HEK293 (cell line): ENCODE data around the gene RDX.

Experiments used
- CTCF ChIA-PET: fragments of 350-600 bp; formaldehyde crosslinking; extraction: SDS; loops from one replicate; lab custom pipeline; 2021; ENCODE audit warnings: antibody characterized with exemption; lab: Yijun Ruan, JAX
- POLR2A ChIA-PET: fragments of 300-600 bp; formaldehyde crosslinking; extraction: SDS; loops from one replicate; lab custom pipeline; 2020; ENCODE audit warnings: antibody characterized with exemption, inconsistent platforms; lab: Yijun Ruan, JAX
- H3K27ac ChIP-seq: fragments of 200-500 bp; sonication (Bioruptor generic); 2 replicates; pipeline ENCODE4 v1.5.1; 2014; ENCODE audit warnings: low read depth, low read length, control low read depth, inconsistent platforms; ENCODE audit errors: extremely low read depth
- H3K36me3 ChIP-seq, 2 experiments: fragments of 200-500 bp in 1 of 2; sonication (Bioruptor generic) in 1 of 2; 1 replicate in 1 of 2; 2 replicates in 1 of 2; pipeline ENCODE4 v1.5.1; 2014 to 2017; ENCODE audit warnings: inconsistent platforms in 2 of 2, low read length in 2 of 2; ENCODE audit not compliant: control insufficient read depth in 2 of 2, insufficient read depth in 1 of 2
- H3K4me1 ChIP-seq: fragments of 200-500 bp; sonication (Bioruptor generic); 2 replicates; pipeline ENCODE4 v1.5.1; 2014; ENCODE audit warnings: mild to moderate bottlenecking, low read length, inconsistent platforms; ENCODE audit not compliant: control insufficient read depth, insufficient read depth
- H3K4me3 ChIP-seq: 2 replicates; pipeline ENCODE4 v1.5.1; 2011; ENCODE audit warnings: low read depth, mild to moderate bottlenecking, control low read depth, low read length, moderate library complexity
- H3K9me3 ChIP-seq: fragments of 200-500 bp; sonication (Bioruptor generic); 2 replicates; pipeline ENCODE4 v1.5.1; 2014; ENCODE audit warnings: low read depth, low read length, inconsistent platforms; ENCODE audit not compliant: control insufficient read depth, insufficient read depth
- BCL6B ChIP-seq: fragments of 450-650 bp; formaldehyde crosslinking; IDR thresholded peaks from 2 replicates; pipeline ENCODE4 v1.5.1; 2017; ENCODE audit warnings: missing biosample characterization, missing genetic modification characterization
- CTCF ChIP-seq: fragments of 450-650 bp; formaldehyde crosslinking; IDR thresholded peaks from 2 replicates; pipeline ENCODE4 v1.5.1; 2016; ENCODE audit warnings: missing biosample characterization, missing genetic modification characterization
- FEZF1 ChIP-seq: fragments of 450-650 bp; formaldehyde crosslinking; IDR thresholded peaks from 2 replicates; pipeline ENCODE4 v1.5.1; 2016; ENCODE audit warnings: missing biosample characterization, missing genetic modification characterization
- OSR2 ChIP-seq: fragments of 450-650 bp; formaldehyde crosslinking; IDR thresholded peaks from 2 replicates; pipeline ENCODE4 v1.5.1; 2016; ENCODE audit warnings: missing biosample characterization, missing genetic modification characterization
- PRDM6 ChIP-seq: fragments of 450-650 bp; formaldehyde crosslinking; IDR thresholded peaks from 2 replicates; pipeline ENCODE4 v1.5.1; 2017; ENCODE audit warnings: missing biosample characterization, missing genetic modification characterization
- SP7 ChIP-seq: fragments of 450-650 bp; formaldehyde crosslinking; IDR thresholded peaks from 2 replicates; pipeline ENCODE4 v1.5.1; 2016; ENCODE audit warnings: missing biosample characterization, missing genetic modification characterization
- ZBTB6 ChIP-seq: fragments of 450-650 bp; formaldehyde crosslinking; IDR thresholded peaks from 2 replicates; pipeline ENCODE4 v1.5.1; 2017; ENCODE audit warnings: missing biosample characterization, missing genetic modification characterization
- ZNF10 ChIP-seq: fragments of 450-650 bp; formaldehyde crosslinking; IDR thresholded peaks from 2 replicates; pipeline ENCODE4 v1.5.1; 2017; ENCODE audit warnings: missing biosample characterization, missing genetic modification characterization
- ZNF112 ChIP-seq: fragments of 450-650 bp; formaldehyde crosslinking; IDR thresholded peaks from 2 replicates; pipeline ENCODE4 v1.5.0; 2017; ENCODE audit warnings: missing biosample characterization, missing genetic modification characterization
- ZNF138 ChIP-seq: fragments of 450-650 bp; formaldehyde crosslinking; IDR thresholded peaks from 2 replicates; pipeline ENCODE4 v1.5.1; 2016; ENCODE audit warnings: missing biosample characterization, missing genetic modification characterization, borderline replicate concordance
- ZNF18 ChIP-seq: fragments of 450-650 bp; formaldehyde crosslinking; IDR thresholded peaks from 2 replicates; pipeline ENCODE4 v1.5.1; 2016; ENCODE audit warnings: missing biosample characterization, missing genetic modification characterization
- ZNF2 ChIP-seq: fragments of 450-650 bp; formaldehyde crosslinking; IDR thresholded peaks from 2 replicates; pipeline ENCODE4 v1.5.1; 2016; ENCODE audit warnings: missing biosample characterization, missing genetic modification characterization
- ZNF362 ChIP-seq: fragments of 450-650 bp; formaldehyde crosslinking; IDR thresholded peaks from 2 replicates; pipeline ENCODE4 v1.5.1; 2016; ENCODE audit warnings: missing biosample characterization, missing genetic modification characterization
- ZNF473 ChIP-seq: fragments of 450-650 bp; formaldehyde crosslinking; IDR thresholded peaks from 2 replicates; pipeline ENCODE4 v1.5.1; 2017; ENCODE audit warnings: missing biosample characterization, missing genetic modification characterization
- ZNF510 ChIP-seq: fragments of 450-650 bp; formaldehyde crosslinking; IDR thresholded peaks from 2 replicates; pipeline ENCODE4 v1.5.1; 2018; ENCODE audit warnings: mild to moderate bottlenecking, missing genetic modification characterization, missing biosample characterization; ENCODE audit not compliant: insufficient replicate concordance
- ZNF518A ChIP-seq: fragments of 450-650 bp; formaldehyde crosslinking; conservative IDR thresholded peaks from 2 replicates; pipeline ENCODE4 v1.5.1; 2016; ENCODE audit warnings: low read depth, missing biosample characterization, missing genetic modification characterization
- ZNF571 ChIP-seq: fragments of 450-650 bp; formaldehyde crosslinking; IDR thresholded peaks from 2 replicates; pipeline ENCODE4 v1.5.0; 2017; ENCODE audit warnings: missing biosample characterization, missing genetic modification characterization
- ZNF645 ChIP-seq: fragments of 450-650 bp; formaldehyde crosslinking; IDR thresholded peaks from 2 replicates; pipeline ENCODE4; 2016; ENCODE audit warnings: missing biosample characterization, missing genetic modification characterization
- ZNF707 ChIP-seq: fragments of 450-650 bp; formaldehyde crosslinking; IDR thresholded peaks from 2 replicates; pipeline ENCODE4 v1.5.1; 2016; ENCODE audit warnings: missing biosample characterization, missing genetic modification characterization

RDX gene

GRCh38 chr11:110160016-110160415, 136.4 kb downstream of the RDX start:
- no peak overlapping the region for H3K4me3 ChIP-seq
- H3K9me3 ChIP-seq: no peaks in the 10 kb centered on the region
- ChIA-PET CTCF (interaction anchor here (0.6 to 4.1 kb wide), 3 partner anchors 14 to 136 kb away, joined by 3 to 24 read pairs (median 4); no protein-coding TSS in a partner anchor), POLR2A (no interaction called here)
- no peaks in the 10 kb centered on the region for H3K4me1 ChIP-seq
- no peak overlapping the region for H3K27ac ChIP-seq
- H3K36me3 ChIP-seq: peaks cover 0 to 57% of the 10 kb centered on the region in 2 experiments; a peak in 1 of 3 replicates
- no peak for TF ChIP-seq FEZF1 (tag by site-specific recombination)
- TF ChIP-seq ZNF10 (tag by site-specific recombination): no peak
- no peak for TF ChIP-seq ZNF645 (tag by site-specific recombination)

GRCh38 chr11:110159476-110159875, 136.9 kb downstream of the RDX start:
- peaks cover 0 to 52% of the 10 kb centered on the region in 2 experiments; a peak in 1 of 3 replicates for H3K36me3 ChIP-seq
- H3K4me1 ChIP-seq: no peaks in the 10 kb centered on the region
- TF ChIP-seq SP7 (tag by site-specific recombination) (no peak), ZNF112 (tag by site-specific recombination) (no peak), PRDM6 (tag by site-specific recombination) (no peak), ZNF2 (tag by site-specific recombination) (no peak), CTCF (no peak), ZNF473 (tag by site-specific recombination) (no peak), ZNF707 (tag by site-specific recombination) (no peak), ZNF362 (tag by site-specific recombination) (no peak), OSR2 (tag by site-specific recombination) (no peak), ZNF518A (tag by site-specific recombination) (no peak), ZNF571 (tag by site-specific recombination) (no peak), ZNF510 (tag by site-specific recombination) (no peak), ZNF138 (no peak), BCL6B (tag by site-specific recombination) (no peak), ZBTB6 (no peak), ZNF18 (tag by site-specific recombination) (no peak)
- no peaks in the 10 kb centered on the region for H3K9me3 ChIP-seq
- ChIA-PET CTCF (interaction anchor here (0.6 to 4.1 kb wide), 2 partner anchors 14 to 135 kb away, joined by 3 to 24 read pairs; no protein-coding TSS in a partner anchor), POLR2A (no interaction called here)
- H3K27ac ChIP-seq: no peak overlapping the region
- H3K4me3 ChIP-seq: no peak overlapping the region
